HFFc6 (cell line): ENCODE data around the gene DSTN. TPM values are rescaled to one million over a fixed set of nuclear protein-coding genes. Genes with fewer than 3 reads are reported as not detected.
A peak's percentile ranks its signal among the peaks of the same experiment; 100 is the strongest.
"Not testable (repeated sequence)": the region's sequence is repeated elsewhere in the genome, so short reads cannot be mapped to it uniquely, and the experiment has no call there.

ENCODE experiments used
- DNase-seq: peaks from one replicate; pipeline ENCODE4 v3.0.0-alpha.2; 2018
- H3K27ac Mint-ChIP-seq: 2 replicates; pipeline ENCODE4 v1.8.0; 2020; ENCODE audit warnings: mild to moderate bottlenecking, mixed read lengths
- H3K27me3 Mint-ChIP-seq: 2 replicates; pipeline ENCODE4 v1.8.0; 2021; ENCODE audit warnings: mild to moderate bottlenecking, moderate library complexity, mixed read lengths; ENCODE audit not compliant: insufficient read depth
- H3K36me3 Mint-ChIP-seq: 2 replicates; pipeline ENCODE4 v1.8.0; 2021; ENCODE audit warnings: low read depth, mixed read lengths
- H3K4me1 Mint-ChIP-seq: 2 replicates; pipeline ENCODE4 v1.8.0; 2020; ENCODE audit warnings: low read depth, mixed read lengths
- H3K4me3 Mint-ChIP-seq: 2 replicates; pipeline ENCODE4 v1.8.0; 2020; ENCODE audit warnings: mild to moderate bottlenecking, moderate library complexity, mixed read lengths
- H3K9me3 Mint-ChIP-seq: 2 replicates; pipeline ENCODE4 v1.8.0; 2020; ENCODE audit warnings: mild to moderate bottlenecking, mixed read lengths
- CTCF ChIP-seq: fragments of 200-600 bp; sonication (generic); IDR thresholded peaks from 2 replicates; pipeline ENCODE4 v1.5.0; 2021; ENCODE audit warnings: antibody characterized with exemption, mild to moderate bottlenecking
- total RNA-seq, 6 experiments: library from RNA; stranded (reverse); fragmentation: NEBNext Ultra II Directional; extraction: Animal tissue kit (Norgen Biotek cat#: 25700); gene quantifications; 2 replicates in 1 of 6; 3 replicates in 5 of 6; pipeline ENCODE4 v1.2.3, GENCODE V29; 2021

Gene DSTN
- total RNA-seq, 6 experiments from 2014 or later = 497 to 624 (median 521) TPM

- Mint-ChIP-seq H3K4me1 (peaks cover 70% of the 10 kb centered on the region), H3K36me3 (peaks cover 63% of the 10 kb centered on the region), H3K4me3 (no peak overlapping the region), H3K27ac (peak overlapping the region; percentile 70), H3K9me3 (peaks cover 5% of the 10 kb centered on the region), H3K27me3 (peaks cover 7% of the 10 kb centered on the region)
- no peak for DNase-seq
- TF ChIP-seq CTCF = no peak
Measured at GRCh38 chr20:17657079-17657825, 87.4 kb downstream of the DSTN start.

- no peak for DNase-seq
- Mint-ChIP-seq H3K9me3 (peaks cover 5% of the 10 kb centered on the region), H3K4me3 (no peak overlapping the region), H3K27me3 (peaks cover 8% of the 10 kb centered on the region), H3K27ac (peak overlapping the region; percentile 25), H3K36me3 (peaks cover 65% of the 10 kb centered on the region), H3K4me1 (peaks cover 70% of the 10 kb centered on the region)
- no peak for TF ChIP-seq CTCF
Measured at GRCh38 chr20:17657898-17658647, 88.2 kb downstream of the DSTN start.

DNA sequence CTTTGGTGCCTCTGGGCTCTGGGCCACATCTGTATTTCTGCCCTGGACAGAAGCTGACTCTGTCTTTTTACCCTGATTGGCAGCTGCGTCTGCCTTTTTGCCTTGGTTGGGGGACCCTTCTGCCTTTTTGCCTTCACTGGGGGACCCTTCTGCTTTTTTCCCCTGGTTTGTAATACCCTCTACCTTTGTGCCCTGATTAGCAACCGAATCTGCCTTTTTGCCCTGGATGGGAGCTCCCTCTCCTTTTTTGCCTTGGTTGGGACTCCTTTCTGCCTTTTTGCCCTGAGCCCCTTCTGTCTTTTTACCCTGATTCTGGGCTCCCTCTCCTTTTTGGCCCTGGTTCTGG, 88.7 kb downstream of the DSTN start:
- no peak overlapping the region for H3K4me3 Mint-ChIP-seq
- H3K27me3 Mint-ChIP-seq = peaks cover 8% of the 10 kb centered on the region
- peaks cover 69% of the 10 kb centered on the region for H3K36me3 Mint-ChIP-seq
- no peak for DNase-seq
- peaks cover 5% of the 10 kb centered on the region for H3K9me3 Mint-ChIP-seq
- H3K27ac Mint-ChIP-seq = peak overlapping the region; percentile 25; the same call in 1 of the 2 replicates
- no peak for TF ChIP-seq CTCF
- H3K4me1 Mint-ChIP-seq = peaks cover 76% of the 10 kb centered on the region

- Mint-ChIP-seq H3K4me1 (peaks cover 79% of the 10 kb centered on the region), H3K36me3 (peaks cover 70% of the 10 kb centered on the region)
- not testable (repeated sequence) for H3K27me3 Mint-ChIP-seq, H3K4me3 Mint-ChIP-seq, H3K27ac Mint-ChIP-seq, H3K9me3 Mint-ChIP-seq, DNase-seq
Measured at GRCh38 chr20:17659344-17659743, 89.5 kb downstream of the DSTN start.

Other genes starting within 250 kb of the DSTN start
- 1 to 10 TPM; 1.2 to 2.5 (median 1.8) TPM for gene BFSP1, start 38.7 kb upstream of the DSTN start, total RNA-seq
- gene RRBP1, start 112.2 kb downstream of the DSTN start, total RNA-seq = 100 to 1,000 TPM; 273 to 331 (median 317) TPM
- gene BANF2, start 129.9 kb downstream of the DSTN start, total RNA-seq = not detected